H54 (cell line): ENCODE measurements around the gene VPREB1.
"Not testable (repeated sequence)": the region's sequence is repeated elsewhere in the genome, so short reads cannot be mapped to it uniquely, and the experiment has no call there.

Experiments used
- DNase-seq: peaks from one replicate; pipeline ENCODE4 v3.0.0; 2011; ENCODE audit warnings: low spot score, mixed read lengths; ENCODE audit not compliant: insufficient read length
- FAIRE-seq: peaks from 3 replicates; lab custom pipeline; 2011; peaks lifted over from hg19 to GRCh38; lab: Jason Lieb, UNC
- POLR2A ChIP-seq: IDR thresholded peaks from 2 replicates; pipeline ENCODE4 v1.6.1; 2011; ENCODE audit warnings: low read depth, mild to moderate bottlenecking, low read length

VPREB1 gene

DNA sequence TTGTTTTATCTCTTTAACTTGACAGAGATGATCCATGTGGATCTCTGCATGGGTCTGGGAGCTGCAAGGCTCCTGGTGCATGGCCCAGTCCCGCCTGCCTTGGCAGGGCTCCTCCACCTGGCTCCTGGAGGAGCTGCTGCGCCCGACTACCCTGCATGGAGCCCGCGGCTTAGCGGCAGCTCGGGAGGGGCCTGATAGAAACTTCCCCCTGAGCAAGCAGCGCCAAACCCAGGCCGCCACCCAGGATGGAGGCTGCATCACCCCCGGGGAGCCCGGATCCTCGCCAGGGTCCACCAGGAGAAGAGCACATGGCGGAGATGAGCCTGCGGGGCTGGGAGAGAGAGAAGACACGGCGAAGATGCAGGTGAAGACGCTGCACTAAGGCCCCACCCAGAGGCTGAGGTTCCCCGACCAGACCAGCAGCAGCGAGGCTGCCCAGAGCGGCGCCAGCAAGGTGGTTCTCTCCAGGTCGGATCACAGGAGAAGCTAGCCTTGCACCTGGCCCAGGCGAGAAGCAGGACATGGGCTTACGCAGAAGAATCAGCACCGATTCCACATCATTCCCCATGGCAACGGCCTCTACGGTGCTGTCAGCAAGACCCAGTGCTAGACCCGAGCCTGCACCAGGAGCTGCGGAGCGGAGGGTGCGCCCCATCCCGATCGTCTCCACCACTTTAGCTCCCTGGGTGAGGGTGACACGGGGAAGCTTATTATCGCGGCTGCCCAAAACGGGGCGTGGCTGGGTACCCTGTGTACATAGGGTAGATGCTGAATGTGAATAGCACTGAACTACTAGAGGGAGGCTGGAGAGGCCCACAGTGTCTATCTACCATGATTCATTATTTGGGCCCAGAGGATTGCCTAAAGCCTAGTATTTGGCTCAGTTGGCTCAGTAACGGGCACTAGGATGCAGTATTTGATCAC lies 41.3 kb upstream of the VPREB1 start:
- no peak for DNase-seq
- FAIRE-seq = no peak
- TF ChIP-seq POLR2A = no peak

DNA sequence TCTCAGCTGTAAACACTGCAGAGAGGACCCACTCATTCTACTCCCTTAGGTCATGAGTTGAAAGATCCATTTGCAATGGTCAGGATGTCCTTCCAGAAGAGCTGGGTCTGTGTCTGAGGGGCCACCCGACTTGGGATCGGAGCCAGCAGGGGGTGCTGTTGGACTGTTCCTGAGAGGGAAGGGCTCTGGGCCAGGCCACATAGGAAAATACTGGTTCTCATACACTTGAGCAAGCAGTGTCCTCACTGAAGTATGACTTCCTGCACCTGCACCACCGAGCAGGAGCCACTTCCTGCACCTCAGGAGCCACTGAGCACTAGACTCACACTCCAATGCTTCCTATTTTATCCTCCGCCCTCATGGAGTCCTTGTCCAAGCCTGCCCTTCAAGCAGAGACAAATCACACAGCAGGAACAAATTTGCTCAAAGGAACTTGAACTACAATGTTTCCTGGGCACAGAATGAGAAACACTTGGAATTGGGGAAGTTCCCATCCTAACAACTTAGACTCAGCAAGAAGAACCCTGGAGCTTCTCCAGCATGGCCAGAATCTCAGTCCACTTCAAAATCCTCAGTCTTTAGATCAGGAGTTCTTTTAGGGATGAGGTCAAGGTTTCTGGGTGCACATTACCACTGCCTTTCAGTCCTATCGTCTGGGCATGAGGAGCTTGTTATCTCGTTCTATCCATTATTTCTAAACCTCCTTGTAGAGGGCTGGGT lies 36.6 kb upstream of the VPREB1 start:
- FAIRE-seq (peak; percentile 85), DNase-seq (peak; percentile 10)

DNA sequence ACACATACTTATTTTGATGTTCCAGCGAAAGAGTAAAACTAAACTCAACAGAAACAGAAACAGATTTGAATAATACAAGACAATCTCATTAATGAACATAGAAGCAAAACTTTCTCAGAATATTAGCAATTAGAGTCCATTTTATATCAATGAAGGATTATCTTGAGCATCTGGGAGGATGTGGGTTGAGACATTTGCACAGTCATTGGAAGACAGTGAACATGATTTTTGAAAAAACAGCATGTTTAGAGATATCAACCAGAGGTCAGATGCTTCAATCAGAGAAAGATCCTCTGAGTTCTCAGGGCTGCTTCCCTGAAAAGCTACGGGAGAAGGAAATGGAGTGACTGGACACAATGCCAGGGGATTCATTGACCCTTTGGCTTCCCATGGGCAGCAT lies 35.9 kb upstream of the VPREB1 start:
- no peak for FAIRE-seq
- TF ChIP-seq POLR2A = no peak
- no peak for DNase-seq

More for the DNA sequence above, 36.6 kb upstream of the VPREB1 start:
- no peak for TF ChIP-seq POLR2A

DNA sequence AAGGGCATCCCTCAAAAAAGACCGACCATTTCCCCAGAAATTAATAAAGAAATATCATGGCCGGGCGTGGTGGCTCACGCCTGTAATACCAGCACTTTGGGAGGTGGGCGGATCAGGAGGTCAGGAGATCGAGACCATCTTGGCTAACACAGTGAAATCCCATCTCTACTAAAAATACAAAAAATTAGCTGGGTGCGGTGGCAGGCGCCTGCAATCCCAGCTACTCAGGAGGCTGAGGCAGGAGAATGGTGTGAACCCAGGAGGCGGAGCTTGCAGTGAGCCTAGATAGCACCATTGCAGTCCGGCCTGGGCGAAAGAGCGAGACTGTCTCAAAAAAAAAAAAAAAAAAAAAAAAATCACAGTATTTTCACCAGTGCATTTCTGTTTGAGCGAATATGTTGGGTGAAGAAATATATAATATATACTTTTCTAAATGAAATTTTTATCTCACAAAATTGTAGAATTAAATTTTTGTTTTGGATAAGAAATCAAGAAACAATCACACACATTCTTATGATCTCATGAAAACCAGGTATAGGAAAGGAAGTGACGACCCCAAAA lies 35.4 kb upstream of the VPREB1 start:
- not testable (repeated sequence) for FAIRE-seq, DNase-seq

DNA sequence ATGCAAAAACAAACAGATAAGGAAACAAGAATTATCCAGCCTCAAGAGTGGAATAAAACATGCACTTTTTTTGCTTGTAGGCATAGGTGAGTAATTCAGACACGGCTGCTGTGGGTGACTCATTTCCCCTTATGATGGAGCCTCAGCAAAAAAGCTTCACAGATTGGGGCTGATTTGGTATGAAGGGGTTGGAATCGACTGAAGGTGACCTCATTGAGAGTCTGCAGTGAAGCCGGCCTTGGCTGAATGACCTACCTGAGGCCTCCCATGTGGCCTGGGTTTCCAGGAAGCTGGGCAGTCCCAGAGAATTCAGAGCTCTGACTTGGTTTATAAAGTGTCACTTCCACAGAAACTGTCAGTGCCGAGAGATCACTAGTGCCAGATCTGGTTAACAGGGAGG lies 34.2 kb upstream of the VPREB1 start:
- DNase-seq (peak; percentile 41), FAIRE-seq (peak; percentile 91)
- no peak for TF ChIP-seq POLR2A

DNA sequence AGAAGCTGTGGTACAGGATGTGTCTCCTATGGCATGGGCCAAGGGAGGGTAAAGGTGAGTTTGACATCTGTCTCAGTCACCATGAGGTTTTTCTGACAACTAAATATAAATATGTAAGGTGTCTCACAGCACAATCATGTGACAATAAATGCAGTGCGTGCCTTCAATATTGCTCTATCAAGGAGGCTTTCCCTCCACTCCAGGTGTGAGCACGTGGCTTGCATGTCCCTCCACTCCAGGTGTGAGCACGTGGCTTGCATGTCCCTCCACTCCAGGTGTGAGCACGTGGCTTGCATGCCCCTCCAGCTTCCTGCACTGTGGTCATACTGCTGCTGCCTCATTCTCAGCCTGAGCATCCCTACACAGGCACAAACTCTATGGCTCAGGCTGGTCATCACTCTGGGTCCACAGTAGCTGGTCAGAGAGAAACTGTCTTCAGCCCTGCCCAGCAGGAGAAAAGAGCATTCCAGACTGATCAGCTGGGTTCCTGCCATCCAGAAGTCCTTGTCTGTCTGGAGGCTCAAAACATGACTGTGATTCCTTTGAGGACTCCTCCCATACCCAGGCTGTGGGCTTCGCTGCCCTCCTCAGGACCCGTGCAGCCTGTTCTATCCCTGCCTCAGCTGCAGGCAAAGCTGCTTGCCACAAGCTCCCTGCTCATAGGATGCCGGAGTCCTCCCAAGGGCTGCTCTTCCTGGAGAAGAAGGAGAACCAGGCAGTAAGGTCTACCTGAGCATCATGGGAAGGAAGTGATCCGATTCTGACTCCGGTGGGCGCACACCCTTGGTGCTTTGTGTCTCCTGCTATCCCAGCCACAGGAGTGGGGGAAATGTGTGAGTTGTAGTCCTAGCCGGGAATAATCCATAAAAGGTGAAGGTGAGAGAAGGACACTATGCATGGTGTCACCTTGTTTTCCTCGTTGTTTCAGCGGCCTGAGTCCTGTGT lies 33.4 kb upstream of the VPREB1 start:
- FAIRE-seq = no peak
- DNase-seq = no peak
- TF ChIP-seq POLR2A = no peak

DNA sequence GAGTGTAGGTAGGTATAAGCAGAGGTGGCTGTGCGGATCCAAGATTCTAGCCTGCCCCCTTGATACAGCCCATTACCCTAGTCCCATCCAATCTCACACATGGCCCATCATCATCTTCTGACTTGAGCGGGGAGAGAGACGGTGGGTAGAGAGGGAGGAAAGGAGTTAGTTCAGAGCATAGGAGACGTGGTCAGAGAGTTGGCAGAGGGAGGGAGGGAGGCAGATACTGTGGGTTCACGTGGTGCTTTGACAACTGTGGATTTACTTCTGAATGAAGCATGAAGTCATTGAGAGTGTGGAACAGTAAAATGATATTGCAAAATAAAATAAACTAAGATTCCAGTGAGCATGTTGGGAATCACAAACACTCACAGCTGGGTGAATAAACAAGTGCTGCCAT lies 31.4 kb upstream of the VPREB1 start:
- TF ChIP-seq POLR2A = no peak
- no peak for DNase-seq
- no peak for FAIRE-seq

DNA sequence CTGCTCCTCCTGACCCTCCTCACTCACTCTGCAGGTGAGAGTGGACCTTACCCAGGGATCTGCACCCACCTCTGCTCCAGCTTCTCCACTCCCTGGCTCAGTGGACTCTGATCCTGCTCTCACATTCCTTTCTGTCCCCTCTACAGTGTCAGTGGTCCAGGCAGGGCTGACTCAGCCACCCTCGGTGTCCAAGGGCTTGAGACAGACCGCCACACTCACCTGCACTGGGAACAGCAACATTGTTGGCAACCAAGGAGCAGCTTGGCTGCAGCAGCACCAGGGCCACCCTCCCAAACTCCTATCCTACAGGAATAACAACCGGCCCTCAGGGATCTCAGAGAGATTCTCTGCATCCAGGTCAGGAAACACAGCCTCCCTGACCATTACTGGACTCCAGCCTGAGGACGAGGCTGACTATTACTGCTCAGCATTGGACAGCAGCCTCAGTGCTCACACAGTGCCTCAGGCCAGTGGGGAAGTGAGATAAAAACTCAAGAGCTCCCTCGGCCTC lies 29.7 kb upstream of the VPREB1 start:
- FAIRE-seq (no peak), DNase-seq (no peak)

DNA sequence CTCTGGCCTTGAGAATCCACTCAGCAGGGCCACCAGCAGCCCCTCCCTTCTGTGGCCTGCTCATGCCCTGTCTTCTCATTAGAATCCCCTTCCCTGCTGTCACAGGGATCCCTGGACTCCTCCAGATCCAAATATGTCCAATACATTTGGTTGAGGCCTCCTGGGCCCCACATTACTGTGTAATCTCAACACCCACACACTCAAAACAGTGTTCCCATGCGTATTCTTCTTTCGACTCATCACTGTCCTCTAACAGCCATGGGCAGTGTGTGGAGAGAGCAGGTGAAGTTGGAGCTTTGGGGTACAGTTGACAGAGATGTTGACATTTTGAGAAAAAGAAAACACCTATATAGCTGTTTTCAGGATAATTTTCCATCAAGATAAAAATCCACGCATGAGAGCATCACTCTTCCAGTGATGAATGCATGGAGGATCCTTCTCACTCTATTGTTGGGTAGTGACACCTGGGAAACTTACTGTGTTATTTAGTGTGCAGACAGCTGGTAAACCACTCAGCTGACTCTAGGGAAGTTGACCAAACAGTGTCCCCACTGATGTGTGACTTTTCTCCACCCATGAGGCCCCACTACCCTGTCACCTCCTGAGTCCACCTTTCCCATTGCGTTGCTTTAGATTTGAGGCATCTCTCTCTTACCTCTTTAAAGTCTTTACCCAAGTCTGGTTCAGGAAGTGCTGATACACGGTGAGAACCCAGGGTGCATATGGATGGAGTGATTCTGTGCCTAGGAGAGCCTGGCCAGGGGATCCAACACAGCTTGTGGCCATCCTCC lies 28.7 kb upstream of the VPREB1 start:
- TF ChIP-seq POLR2A = no peak
- no peak for FAIRE-seq
- DNase-seq = no peak

More for the DNA sequence above, 29.7 kb upstream of the VPREB1 start:
- no peak for TF ChIP-seq POLR2A

DNA sequence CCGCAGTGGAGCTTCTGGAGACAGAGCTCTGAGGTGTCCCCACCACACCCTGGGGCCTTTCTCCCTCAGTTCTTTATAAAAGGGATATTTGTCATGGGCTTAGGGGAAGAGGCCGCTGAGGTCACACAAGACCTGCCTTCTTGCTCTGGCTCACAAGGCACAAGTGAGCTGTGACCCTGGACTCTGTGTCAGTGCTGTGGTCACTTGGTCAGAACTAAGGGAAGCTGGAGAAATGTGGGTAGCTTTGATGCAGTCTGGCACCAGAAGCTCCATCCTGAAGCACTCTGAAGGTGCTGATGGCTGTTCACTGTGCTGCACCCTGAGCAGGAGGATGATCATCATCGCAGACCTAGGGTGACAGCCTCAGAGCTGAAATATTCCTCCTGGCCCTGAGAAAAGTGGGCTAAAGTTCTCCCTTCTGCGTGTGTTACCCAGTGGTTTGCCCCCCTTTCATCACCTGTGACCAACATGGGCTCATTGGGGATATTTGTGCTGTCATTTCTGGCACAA lies 28.1 kb upstream of the VPREB1 start:
- no peak for TF ChIP-seq POLR2A
- DNase-seq = no peak
- no peak for FAIRE-seq

DNA sequence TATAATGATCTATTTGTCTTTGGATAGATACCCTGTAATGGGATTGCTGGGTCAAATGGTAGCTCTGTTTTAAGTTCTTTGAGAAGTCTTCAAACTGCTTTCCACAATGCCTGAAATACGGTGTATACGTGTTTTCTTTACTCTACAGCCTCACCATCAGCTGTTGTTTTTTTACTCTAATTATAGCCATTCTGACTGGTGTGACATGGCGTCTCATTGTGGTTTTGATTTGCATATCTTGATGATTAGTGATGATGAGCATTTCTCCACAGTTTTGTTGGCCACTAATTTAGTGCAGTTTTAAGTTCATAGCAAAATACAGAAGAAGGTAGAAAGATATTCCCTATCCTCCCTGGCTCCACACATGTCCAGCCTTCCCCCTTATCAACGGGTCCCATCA lies 26.3 kb upstream of the VPREB1 start:
- DNase-seq = no peak
- FAIRE-seq = no peak
- TF ChIP-seq POLR2A = no peak
